ENCODE measurements around the gene TMEM132C. TPM values are rescaled to one million over a fixed set of nuclear protein-coding genes. Genes with fewer than 3 reads are reported as not detected.

The TMEM132C gene
- total RNA-seq, 1 donor from 2014 or later = 3.9 TPM

DNA sequence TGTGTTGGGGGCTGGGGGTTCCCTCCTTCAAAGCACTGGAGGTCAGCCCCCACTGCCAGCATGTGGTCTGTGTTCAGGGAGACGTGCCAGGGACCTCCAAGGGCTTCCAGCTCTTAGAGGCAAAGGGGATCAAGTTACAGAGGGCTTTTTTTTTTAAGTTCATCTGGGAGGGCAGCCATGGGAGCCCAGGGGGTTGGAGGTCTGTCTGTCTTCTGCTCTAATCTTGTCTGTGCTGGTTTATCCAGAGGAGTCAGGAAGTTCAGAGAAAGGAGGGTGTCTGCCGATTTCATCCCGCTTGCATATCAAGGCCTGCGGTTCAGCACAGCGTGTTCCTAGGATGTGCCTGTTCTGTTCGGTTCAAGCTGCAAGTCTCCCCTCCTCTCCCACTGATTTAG, 72.2 kb downstream of the TMEM132C start:
- H3K27ac Mint-ChIP-seq = peak overlapping the region; percentile 87

GRCh38 chr12:128339631-128340030, 72.7 kb downstream of the TMEM132C start:
- peak overlapping the region; percentile 87 for H3K27ac Mint-ChIP-seq
- H2AFZ ChIP-seq (replicated peaks) = no peak overlapping the region
- H3K27me3 Mint-ChIP-seq (ENCODE audit: insufficient read depth, low read depth) = peaks cover 5% of the 10 kb centered on the region
- H4K20me1 ChIP-seq (ENCODE audit: low read depth) = peaks cover 5% of the 10 kb centered on the region
- H3K9me3 ChIP-seq (ENCODE audit: low read depth) = no peaks in the 10 kb centered on the region
- peaks cover 79% of the 10 kb centered on the region for H3K4me1 Mint-ChIP-seq
- H3K36me3 ChIP-seq = no peaks in the 10 kb centered on the region
- TF ChIP-seq EZH2 (IDR thresholded peaks at IDR 0.05) (no peak), EZH2phosphoT487 (IDR thresholded peaks at IDR 0.05) (no peak)
- TF ChIP-seq, protein P1, sequence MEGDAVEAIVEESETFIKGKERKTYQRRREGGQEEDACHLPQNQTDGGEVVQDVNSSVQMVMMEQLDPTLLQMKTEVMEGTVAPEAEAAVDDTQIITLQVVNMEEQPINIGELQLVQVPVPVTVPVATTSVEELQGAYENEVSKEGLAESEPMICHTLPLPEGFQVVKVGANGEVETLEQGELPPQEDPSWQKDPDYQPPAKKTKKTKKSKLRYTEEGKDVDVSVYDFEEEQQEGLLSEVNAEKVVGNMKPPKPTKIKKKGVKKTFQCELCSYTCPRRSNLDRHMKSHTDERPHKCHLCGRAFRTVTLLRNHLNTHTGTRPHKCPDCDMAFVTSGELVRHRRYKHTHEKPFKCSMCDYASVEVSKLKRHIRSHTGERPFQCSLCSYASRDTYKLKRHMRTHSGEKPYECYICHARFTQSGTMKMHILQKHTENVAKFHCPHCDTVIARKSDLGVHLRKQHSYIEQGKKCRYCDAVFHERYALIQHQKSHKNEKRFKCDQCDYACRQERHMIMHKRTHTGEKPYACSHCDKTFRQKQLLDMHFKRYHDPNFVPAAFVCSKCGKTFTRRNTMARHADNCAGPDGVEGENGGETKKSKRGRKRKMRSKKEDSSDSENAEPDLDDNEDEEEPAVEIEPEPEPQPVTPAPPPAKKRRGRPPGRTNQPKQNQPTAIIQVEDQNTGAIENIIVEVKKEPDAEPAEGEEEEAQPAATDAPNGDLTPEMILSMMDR (IDR thresholded peaks at IDR 0.05) = no peak
- H3K27ac ChIP-seq = peak overlapping the region; percentile 80
- H3K36me3 Mint-ChIP-seq = peaks cover 28% of the 10 kb centered on the region
- H3F3A ChIP-seq (ENCODE audit: low read depth) = peaks cover 43% of the 10 kb centered on the region
- H3K79me2 ChIP-seq (ENCODE audit: low read depth) = no peaks in the 10 kb centered on the region
- H3K27me3 ChIP-seq = no peaks in the 10 kb centered on the region
- peaks cover 47% of the 10 kb centered on the region for H3K4me1 ChIP-seq
- peak overlapping the region; percentile 71 for H3K4me2 ChIP-seq
- peak overlapping the region; percentile 81 for H3K4me3 Mint-ChIP-seq
- no peak overlapping the region for H3K4me3 ChIP-seq
- peaks cover 21% of the 10 kb centered on the region for H3K9me3 Mint-ChIP-seq
- DNase-seq (ENCODE audit: low spot score) = no peak
- no peak overlapping the region for H3K9ac ChIP-seq

More for the DNA sequence above, 72.2 kb downstream of the TMEM132C start:
- DNase-seq (ENCODE audit: low spot score) = no peak
- Histone ChIP-seq H4K20me1 (ENCODE audit: low read depth) (peaks cover 5% of the 10 kb centered on the region), H3F3A (ENCODE audit: low read depth) (peaks cover 43% of the 10 kb centered on the region), H3K36me3 (no peaks in the 10 kb centered on the region), H3K9me3 (ENCODE audit: low read depth) (no peaks in the 10 kb centered on the region), H3K27ac (peak overlapping the region; percentile 80), H3K79me2 (ENCODE audit: low read depth) (no peaks in the 10 kb centered on the region), H3K4me3 (peak overlapping the region; percentile 25), H3K4me2 (peak overlapping the region; percentile 71), H3K4me1 (peaks cover 47% of the 10 kb centered on the region), H3K27me3 (no peaks in the 10 kb centered on the region), H3K9ac (no peak overlapping the region), H2AFZ (replicated peaks) (no peak overlapping the region)
- Mint-ChIP-seq H3K4me3 (peak overlapping the region; percentile 81), H3K27me3 (ENCODE audit: insufficient read depth, low read depth) (peaks cover 5% of the 10 kb centered on the region), H3K36me3 (peaks cover 27% of the 10 kb centered on the region), H3K4me1 (peaks cover 79% of the 10 kb centered on the region), H3K9me3 (peaks cover 20% of the 10 kb centered on the region)
- TF ChIP-seq EZH2phosphoT487 (IDR thresholded peaks at IDR 0.05) (no peak), EZH2 (IDR thresholded peaks at IDR 0.05) (no peak)
- TF ChIP-seq, protein P1 (IDR thresholded peaks at IDR 0.05) = no peak

- TF ChIP-seq, protein P1 (IDR thresholded peaks at IDR 0.05) = no peak
- TF ChIP-seq EZH2phosphoT487 (IDR thresholded peaks at IDR 0.05) (no peak), EZH2 (IDR thresholded peaks at IDR 0.05) (no peak)
- Mint-ChIP-seq H3K4me1 (peaks cover 51% of the 10 kb centered on the region), H3K4me3 (no peak overlapping the region), H3K27me3 (ENCODE audit: insufficient read depth, low read depth) (peaks cover 10% of the 10 kb centered on the region), H3K9me3 (peaks cover 32% of the 10 kb centered on the region), H3K36me3 (peaks cover 69% of the 10 kb centered on the region), H3K27ac (no peak overlapping the region)
- Histone ChIP-seq H3K4me2 (no peak overlapping the region), H3K9me3 (ENCODE audit: low read depth) (no peaks in the 10 kb centered on the region), H3F3A (ENCODE audit: low read depth) (no peaks in the 10 kb centered on the region), H2AFZ (replicated peaks) (no peak overlapping the region), H4K20me1 (ENCODE audit: low read depth) (no peaks in the 10 kb centered on the region), H3K79me2 (ENCODE audit: low read depth) (no peaks in the 10 kb centered on the region), H3K9ac (no peak overlapping the region), H3K27me3 (no peaks in the 10 kb centered on the region), H3K4me3 (no peak overlapping the region), H3K27ac (no peak overlapping the region), H3K4me1 (peaks cover 12% of the 10 kb centered on the region), H3K36me3 (no peaks in the 10 kb centered on the region)
- no peak for DNase-seq (ENCODE audit: low spot score)
These were observed 86.3 kb downstream of the TMEM132C start for GRCh38 chr12:128353301-128353700.
